GM23338 (cell line): Measurements from ENCODE around the gene GPRIN2.
"Not testable (repeated sequence)": the region's sequence is repeated elsewhere in the genome, so short reads cannot be mapped to it uniquely, and the experiment has no call there.

ENCODE experiments used
- CREB1 ChIP-seq: fragments of 250-450 bp; sonication (Bioruptor Pico); IDR thresholded peaks from 2 replicates; pipeline ENCODE4 v1.5.0; 2020; ENCODE audit warnings: low read depth, mild to moderate bottlenecking, moderate library complexity
- CTCF ChIP-seq, 2 experiments: fragments of 200-600 bp in 1 of 2; sonication (generic) in 1 of 2; conservative IDR thresholded peaks; 2 replicates each; pipeline versions ENCODE4 v1.5.1 to v1.6.1; 2016 to 2017; ENCODE audit warnings: antibody characterized with exemption in 2 of 2, low read depth in 2 of 2, mild to moderate bottlenecking in 2 of 2, moderate library complexity in 1 of 2
- ETS1 ChIP-seq: IDR thresholded peaks from 2 replicates; pipeline ENCODE4 v1.6.1; 2016; ENCODE audit warnings: antibody characterized with exemption
- EZH2 ChIP-seq: fragments of 200-600 bp; sonication (generic); IDR thresholded peaks from one replicate; pipeline ENCODE4 v1.8.0; 2017; ENCODE audit warnings: antibody characterized with exemption, mild to moderate bottlenecking, low read depth; ENCODE audit not compliant: unreplicated experiment
- EZH2phosphoT487 ChIP-seq: fragments of 200-600 bp; sonication (generic); IDR thresholded peaks from one replicate; pipeline ENCODE4 v1.8.1; 2018; ENCODE audit warnings: antibody characterized with exemption; ENCODE audit not compliant: unreplicated experiment
- JUNB ChIP-seq: IDR thresholded peaks from one replicate; pipeline ENCODE4 v1.6.1; 2016; ENCODE audit warnings: antibody characterized with exemption; ENCODE audit not compliant: unreplicated experiment
- NANOG ChIP-seq: IDR thresholded peaks from 2 replicates; pipeline ENCODE4 v1.6.1; 2016; ENCODE audit warnings: antibody characterized with exemption, borderline replicate concordance
- POLR2AphosphoS5 ChIP-seq: IDR thresholded peaks from 2 replicates; pipeline ENCODE4 v1.6.1; 2016; ENCODE audit warnings: antibody characterized with exemption, low read depth
- ZNF114 ChIP-seq: fragments of 250-450 bp; sonication (Bioruptor Pico); IDR thresholded peaks from 2 replicates; pipeline ENCODE4 v1.5.0; 2020; ENCODE audit warnings: mild to moderate bottlenecking, moderate library complexity
- ZNF331 ChIP-seq: fragments of 250-450 bp; sonication (Bioruptor Pico); IDR thresholded peaks from 2 replicates; pipeline ENCODE4 v1.5.0; 2020; ENCODE audit warnings: low read depth, mild to moderate bottlenecking, moderate library complexity
- TF ChIP-seq, protein P1 (sequence below): IDR thresholded peaks from one replicate; pipeline ENCODE4 v1.6.1; 2018; ENCODE audit warnings: antibody characterized with exemption; ENCODE audit not compliant: unreplicated experiment

GRCh38 chr10:46579378-46579777, 22.9 kb upstream of the GPRIN2 start:
- not testable (repeated sequence) for TF ChIP-seq POLR2AphosphoS5; CTCF (conservative IDR thresholded peaks at IDR 0.05; ENCODE audit: low read depth in 2 of 2); JUNB; ZNF331; EZH2; EZH2phosphoT487; CREB1; ETS1; ZNF114 (CRISPR knock-in tag); NANOG
- TF ChIP-seq, protein P1, sequence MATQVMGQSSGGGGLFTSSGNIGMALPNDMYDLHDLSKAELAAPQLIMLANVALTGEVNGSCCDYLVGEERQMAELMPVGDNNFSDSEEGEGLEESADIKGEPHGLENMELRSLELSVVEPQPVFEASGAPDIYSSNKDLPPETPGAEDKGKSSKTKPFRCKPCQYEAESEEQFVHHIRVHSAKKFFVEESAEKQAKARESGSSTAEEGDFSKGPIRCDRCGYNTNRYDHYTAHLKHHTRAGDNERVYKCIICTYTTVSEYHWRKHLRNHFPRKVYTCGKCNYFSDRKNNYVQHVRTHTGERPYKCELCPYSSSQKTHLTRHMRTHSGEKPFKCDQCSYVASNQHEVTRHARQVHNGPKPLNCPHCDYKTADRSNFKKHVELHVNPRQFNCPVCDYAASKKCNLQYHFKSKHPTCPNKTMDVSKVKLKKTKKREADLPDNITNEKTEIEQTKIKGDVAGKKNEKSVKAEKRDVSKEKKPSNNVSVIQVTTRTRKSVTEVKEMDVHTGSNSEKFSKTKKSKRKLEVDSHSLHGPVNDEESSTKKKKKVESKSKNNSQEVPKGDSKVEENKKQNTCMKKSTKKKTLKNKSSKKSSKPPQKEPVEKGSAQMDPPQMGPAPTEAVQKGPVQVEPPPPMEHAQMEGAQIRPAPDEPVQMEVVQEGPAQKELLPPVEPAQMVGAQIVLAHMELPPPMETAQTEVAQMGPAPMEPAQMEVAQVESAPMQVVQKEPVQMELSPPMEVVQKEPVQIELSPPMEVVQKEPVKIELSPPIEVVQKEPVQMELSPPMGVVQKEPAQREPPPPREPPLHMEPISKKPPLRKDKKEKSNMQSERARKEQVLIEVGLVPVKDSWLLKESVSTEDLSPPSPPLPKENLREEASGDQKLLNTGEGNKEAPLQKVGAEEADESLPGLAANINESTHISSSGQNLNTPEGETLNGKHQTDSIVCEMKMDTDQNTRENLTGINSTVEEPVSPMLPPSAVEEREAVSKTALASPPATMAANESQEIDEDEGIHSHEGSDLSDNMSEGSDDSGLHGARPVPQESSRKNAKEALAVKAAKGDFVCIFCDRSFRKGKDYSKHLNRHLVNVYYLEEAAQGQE = not testable (repeated sequence)
